Measurements from ENCODE around the gene RFTN1.

RFTN1 gene

GRCh38 chr3:16381426-16381825, 132.1 kb downstream of the RFTN1 start:
- DNase-seq (ENCODE audit: low read depth in 2 of 2, low spot score in 1 of 2), result no peak

DNA sequence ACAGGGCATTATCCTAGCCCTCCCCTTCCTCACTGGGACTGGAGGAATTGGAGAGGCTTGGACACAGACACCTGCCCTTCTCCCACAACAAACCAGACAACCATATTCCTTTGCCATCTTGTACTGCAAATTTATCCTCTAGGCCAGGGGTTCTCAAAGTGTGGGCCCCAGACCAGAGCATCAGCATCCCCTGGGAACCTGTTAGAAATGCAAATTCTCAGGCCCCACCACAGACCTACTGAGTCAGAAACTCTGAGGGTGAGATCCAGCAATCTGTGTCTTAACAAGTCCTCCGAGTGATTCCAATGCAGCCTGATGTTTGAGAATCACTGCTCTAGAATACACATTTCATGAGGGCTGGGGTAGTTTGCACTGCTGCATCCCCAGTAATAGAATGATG, 133.1 kb downstream of the RFTN1 start:
- DNase-seq (ENCODE audit: low read depth in 2 of 2, low spot score in 1 of 2), result no peak

- no peak for DNase-seq (ENCODE audit: low read depth in 2 of 2, low spot score in 1 of 2)
Measured at GRCh38 chr3:16379838-16380237, 133.7 kb downstream of the RFTN1 start.

DNA sequence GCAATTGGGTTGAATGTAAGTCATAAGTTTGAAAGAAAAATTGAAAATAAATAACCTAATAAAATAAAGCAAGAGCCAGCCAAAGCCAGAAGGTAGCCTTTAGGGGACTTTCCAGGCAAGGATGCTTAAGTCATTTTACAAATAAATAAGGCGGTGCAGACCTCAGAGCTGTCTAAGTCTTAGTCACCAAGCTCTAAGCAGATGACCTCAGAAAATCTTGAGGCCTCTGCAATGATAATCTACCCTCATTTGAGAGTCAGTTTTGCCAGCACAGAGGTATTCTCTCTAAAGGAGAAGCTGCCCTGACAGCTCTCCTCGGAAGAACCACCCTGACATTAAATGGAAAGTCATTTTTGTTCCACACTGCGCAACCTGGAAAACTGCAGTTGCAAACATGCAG, 134.6 kb downstream of the RFTN1 start:
- no peak for DNase-seq (ENCODE audit: low read depth in 2 of 2, low spot score in 1 of 2)

- no peak for DNase-seq (ENCODE audit: low read depth in 2 of 2, low spot score in 1 of 2)
Measured at GRCh38 chr3:16378415-16378814, 135.1 kb downstream of the RFTN1 start.

DNA sequence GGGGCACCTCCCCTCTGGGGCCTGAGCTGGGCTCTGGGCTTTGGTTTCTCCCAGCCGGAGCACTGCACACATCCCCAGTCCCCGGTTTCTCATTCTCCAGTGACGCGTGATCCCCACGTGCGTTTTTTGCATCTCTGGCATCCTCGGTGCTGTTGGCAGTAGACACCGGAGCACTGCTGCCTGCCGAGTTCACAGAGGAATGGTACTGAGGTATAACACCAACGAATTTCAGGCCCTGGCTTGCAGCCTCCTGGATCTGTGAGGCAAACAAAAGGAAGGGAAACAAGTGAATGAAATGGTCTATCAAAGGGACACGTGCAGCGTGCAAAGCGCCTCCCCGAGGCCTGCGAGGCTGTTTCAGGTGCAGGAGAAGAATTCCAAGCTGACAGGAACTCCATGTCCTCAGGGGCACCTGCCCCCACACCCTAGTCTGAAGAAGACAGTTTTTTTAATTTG, 135.6 kb downstream of the RFTN1 start:
- DNase-seq (ENCODE audit: low read depth in 2 of 2, low spot score in 1 of 2), result no peak

DNA sequence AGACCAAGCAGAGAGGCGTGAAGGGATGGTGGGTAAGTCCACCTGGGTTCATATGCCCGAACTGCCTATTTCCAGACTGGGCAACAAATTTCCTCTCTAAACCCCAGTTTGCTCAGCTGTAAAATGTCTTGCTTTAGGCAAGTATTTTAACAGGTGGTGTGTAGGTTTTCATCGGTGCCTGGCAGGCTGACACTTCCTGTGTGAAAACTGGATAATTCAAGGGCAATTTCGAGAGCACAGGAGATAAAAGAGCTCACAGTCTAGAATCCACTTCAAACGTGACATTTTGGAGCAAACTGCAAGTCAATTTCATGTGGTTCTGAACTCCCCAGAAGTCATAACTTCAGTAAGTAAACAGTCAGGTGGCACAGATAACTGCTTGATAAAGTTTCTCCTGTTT, 136.3 kb downstream of the RFTN1 start:
- no peak for DNase-seq (ENCODE audit: low read depth in 2 of 2, low spot score in 1 of 2)

- DNase-seq (ENCODE audit: low read depth in 2 of 2, low spot score in 1 of 2), result no peak
Measured at GRCh38 chr3:16375891-16376290, 137.6 kb downstream of the RFTN1 start.

DNA sequence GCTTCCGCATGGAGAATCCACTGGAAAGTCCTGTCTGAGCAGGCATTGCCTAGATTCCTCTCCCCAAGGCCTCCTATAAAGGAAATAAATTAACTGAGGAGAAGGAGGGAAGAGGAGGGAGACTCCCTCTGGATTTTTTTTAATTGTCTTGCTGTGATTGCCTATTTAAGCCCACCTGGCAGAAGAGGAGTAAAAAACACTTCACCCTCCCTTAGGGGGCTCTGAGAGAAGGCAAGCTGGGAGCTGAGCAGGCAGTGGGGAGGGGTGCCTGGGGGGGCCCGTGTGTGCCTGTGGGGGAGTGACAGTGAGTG, 138.6 kb downstream of the RFTN1 start:
- no peak for DNase-seq (ENCODE audit: low read depth in 2 of 2, low spot score in 1 of 2)

- no peak for DNase-seq (ENCODE audit: low read depth in 2 of 2, low spot score in 1 of 2)
Measured at GRCh38 chr3:16374047-16374934, 139.2 kb downstream of the RFTN1 start.

DNA sequence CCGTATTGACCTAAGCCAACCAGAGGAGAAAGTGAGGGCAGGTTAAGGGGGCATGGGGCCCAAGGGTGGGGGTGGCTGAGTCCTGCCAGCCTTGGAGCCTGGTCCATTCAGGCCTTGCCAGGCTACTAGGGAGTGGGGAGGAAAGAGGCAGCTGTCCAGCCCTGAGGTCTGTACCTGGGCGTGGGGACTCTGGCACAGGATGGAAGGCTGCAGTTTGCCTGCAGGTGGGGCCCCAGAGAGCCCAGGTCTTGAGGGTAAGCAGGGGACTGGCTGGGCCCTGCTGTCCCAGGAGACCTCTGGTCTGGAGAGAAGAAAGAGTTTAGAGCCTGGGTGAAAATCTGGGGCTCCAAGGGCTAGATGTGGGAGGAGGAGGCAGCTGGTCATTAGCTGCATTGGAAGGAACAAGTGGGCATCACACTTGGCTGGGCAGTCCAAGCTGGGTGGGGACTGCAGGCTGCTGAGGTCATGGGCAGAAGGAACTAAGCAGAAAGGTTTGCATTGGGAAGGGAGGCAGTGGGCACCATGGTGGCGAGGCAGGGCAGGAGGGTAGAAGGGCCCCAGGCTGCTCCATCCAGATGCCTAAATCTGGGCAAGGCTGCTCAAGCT, 140.1 kb downstream of the RFTN1 start:
- DNase-seq (ENCODE audit: low read depth in 2 of 2, low spot score in 1 of 2), result no peak

DNA sequence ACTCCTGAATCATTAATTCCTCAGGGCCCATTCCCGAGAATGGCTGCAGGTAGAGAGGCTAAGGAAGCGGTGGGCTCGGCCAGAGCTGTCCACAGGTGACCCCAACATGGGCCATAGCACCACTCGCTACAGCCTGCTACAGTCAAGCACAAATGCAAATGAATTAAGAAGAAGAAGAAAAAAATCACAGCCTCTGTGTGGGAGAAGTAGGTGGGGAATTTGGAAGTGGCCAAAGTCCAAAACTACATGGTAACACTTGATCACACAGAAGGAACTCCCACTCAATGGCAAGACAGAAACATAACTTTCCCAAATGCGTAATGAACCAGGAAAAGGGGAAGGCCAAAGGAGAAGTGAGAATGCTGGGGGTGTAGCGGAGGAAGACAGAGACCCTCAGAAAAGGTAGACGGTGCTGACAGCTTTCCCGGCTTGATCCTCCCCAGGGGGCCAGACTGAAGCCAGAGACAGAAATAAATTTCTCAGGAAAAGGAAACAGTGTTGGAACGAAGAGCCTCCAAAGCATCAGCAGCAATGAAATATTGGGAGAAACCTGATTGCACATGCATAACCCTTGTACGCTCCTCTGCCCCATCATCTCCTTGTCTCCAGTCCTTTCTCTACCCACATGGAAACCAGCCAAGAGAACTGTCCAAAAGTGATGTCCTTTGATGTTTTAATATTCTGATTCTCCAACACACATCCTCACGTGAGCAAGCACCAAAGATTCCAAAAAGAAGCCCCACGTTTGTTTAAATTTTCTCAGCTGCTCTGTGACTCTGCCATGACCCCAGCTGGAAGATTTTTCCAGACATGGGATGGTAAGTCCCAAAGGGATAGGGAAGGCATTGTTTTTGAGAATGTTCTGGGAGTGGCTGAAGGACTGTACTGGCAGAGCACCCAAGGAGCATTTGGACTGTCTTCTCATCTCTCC, 140.9 kb downstream of the RFTN1 start:
- no peak for DNase-seq (ENCODE audit: low read depth in 2 of 2, low spot score in 1 of 2)

GRCh38 chr3:16370872-16371740, 142.4 kb downstream of the RFTN1 start:
- DNase-seq (ENCODE audit: low read depth in 2 of 2, low spot score in 1 of 2), result no peak

GRCh38 chr3:16370503-16370871, 143.0 kb downstream of the RFTN1 start:
- DNase-seq (ENCODE audit: low read depth in 2 of 2, low spot score in 1 of 2), result no peak

DNA sequence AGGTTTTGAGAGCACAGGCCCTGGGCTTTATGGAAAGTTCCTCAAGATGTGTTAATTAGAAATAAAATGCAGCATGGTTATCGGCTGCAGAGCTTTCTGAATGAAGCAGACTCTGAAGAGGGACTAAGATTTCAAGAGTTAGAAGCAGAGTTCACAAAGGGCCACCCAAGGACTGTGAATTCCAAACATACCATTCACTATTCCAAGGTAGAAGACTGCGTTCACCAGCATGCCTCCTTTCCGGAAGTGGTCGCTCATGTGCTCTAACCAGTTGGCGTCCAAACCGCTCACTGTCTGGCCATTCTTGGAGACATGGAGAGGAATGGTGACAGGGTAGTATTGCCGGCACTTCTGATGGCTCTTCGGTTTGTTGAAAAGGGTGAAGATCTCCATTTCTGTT, 143.6 kb downstream of the RFTN1 start:
- no peak for DNase-seq (ENCODE audit: low read depth in 2 of 2, low spot score in 1 of 2)

- DNase-seq (ENCODE audit: low read depth in 2 of 2, low spot score in 1 of 2), result no peak
Measured at GRCh38 chr3:16369276-16369675, 144.2 kb downstream of the RFTN1 start.

DNA sequence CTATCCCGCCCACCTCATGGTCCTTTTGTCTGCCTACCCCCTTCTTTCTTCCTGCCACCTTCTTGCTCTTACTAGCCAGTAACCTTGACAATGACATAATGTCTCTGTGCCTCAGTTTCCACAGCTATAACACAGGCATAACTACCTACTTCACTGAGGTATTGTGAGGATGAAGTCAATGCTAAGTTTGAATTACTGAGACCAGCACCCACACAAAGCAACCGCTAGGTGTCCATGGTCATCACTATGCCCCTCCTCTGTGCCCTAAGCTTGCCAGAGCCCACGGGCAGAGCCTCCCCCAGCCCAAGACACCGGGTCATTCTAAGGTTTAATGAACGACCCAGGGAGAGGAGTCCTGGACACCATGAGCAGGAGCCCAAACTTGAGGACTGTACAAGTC, 146.9 kb downstream of the RFTN1 start:
- DNase-seq (ENCODE audit: low read depth in 2 of 2, low spot score in 1 of 2), result no peak

- no peak for DNase-seq (ENCODE audit: low read depth in 2 of 2, low spot score in 1 of 2)
Measured at GRCh38 chr3:16365491-16366128, 147.9 kb downstream of the RFTN1 start.

DNA sequence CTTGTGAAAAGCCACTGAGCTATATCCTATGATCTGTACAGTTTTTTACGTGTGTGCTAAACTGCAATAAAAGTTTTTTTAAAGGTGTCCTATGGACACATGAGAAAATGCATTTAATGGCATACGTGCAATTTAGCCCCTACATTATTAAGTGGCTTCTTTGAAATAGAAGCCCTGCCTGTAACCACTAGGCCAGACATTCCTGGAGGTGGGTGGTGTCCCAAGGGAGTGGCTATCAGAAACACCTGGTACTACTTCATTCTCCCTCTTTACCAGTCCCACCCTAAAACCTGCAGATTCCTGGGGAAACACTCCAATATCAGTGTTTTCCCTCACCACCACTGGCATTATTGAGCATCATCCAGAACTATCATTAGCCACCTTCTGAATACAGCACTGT, 148.5 kb downstream of the RFTN1 start:
- DNase-seq (ENCODE audit: low read depth in 2 of 2, low spot score in 1 of 2), result no peak

GRCh38 chr3:16364323-16364722, 149.2 kb downstream of the RFTN1 start:
- no peak for DNase-seq (ENCODE audit: low read depth in 2 of 2, low spot score in 1 of 2)

Measured in stimulated activated CD8-positive, alpha-beta memory T cell treated with anti-CD3 and anti-CD28 coated beads, Interleukin-4, amount 100 ng/mL, for 4 hours (primary cell).